Measurements from ENCODE around the gene SNX33. TPM values are rescaled to one million over a fixed set of nuclear protein-coding genes. Genes with fewer than 3 reads are reported as not detected.
"Not testable (repeated sequence)": the region's sequence is repeated elsewhere in the genome, so short reads cannot be mapped to it uniquely, and the experiment has no call there.

The SNX33 gene
- total RNA-seq, 2 experiments from 2014 or later = 0.09 to 0.38 TPM

DNA sequence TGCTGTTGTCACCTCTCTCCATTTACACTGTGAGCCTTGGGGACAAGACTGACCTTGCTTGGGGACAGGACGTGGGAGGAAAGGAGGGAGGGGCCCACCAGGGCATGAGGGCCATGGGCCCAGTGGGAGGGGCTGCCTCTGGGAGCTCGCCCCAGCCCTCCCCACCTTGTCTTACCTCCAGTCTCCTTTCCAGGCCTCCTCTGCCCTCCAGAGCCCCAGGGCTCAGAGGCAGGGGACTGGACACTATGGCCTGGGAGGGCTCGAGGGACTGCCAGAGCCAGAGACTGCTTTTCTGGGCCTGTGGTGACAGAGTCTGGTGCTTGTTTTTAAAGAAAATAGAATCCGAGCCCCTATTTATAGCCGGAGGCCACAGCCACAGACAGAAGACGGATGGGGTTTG, 54.7 kb downstream of the SNX33 start:
- H3K9me2 ChIP-seq (ENCODE audit: insufficient read depth, low read length) = no peaks in the 10 kb centered on the region
- H2AFZ ChIP-seq (ENCODE audit: low read length) = no peak overlapping the region
- BruUV-seq (replicated peaks) = no TSS peak
- no peaks in the 10 kb centered on the region for H3K36me3 ChIP-seq (ENCODE audit: insufficient read depth, low read length)
- H3K9me3 ChIP-seq (ENCODE audit: low read length) = no peaks in the 10 kb centered on the region
- TF ChIP-seq EZH2phosphoT487 (IDR thresholded peaks at IDR 0.05; ENCODE audit: borderline replicate concordance, low read depth, low read length) (no peak), CTCF (conservative IDR thresholded peaks at IDR 0.05; ENCODE audit: low read length) (no peak)
- no peaks in the 10 kb centered on the region for H3K79me2 ChIP-seq (ENCODE audit: insufficient read depth, low read depth, low read length)
- intact Hi-C loops (cut with micrococcal nuclease; ENCODE audit: unreplicated experiment) = no loop called here
- ChIA-PET POLR2A (no interaction called here), CTCF (ENCODE audit: unreplicated experiment) (no interaction called here)
- H3K4me2 ChIP-seq (ENCODE audit: low read length) = no peak overlapping the region
- H3K4me1 ChIP-seq (ENCODE audit: insufficient read depth, low read length, poor library complexity, severe bottlenecking) = peaks cover 8% of the 10 kb centered on the region
- no peak for DNase-seq (ENCODE audit: low spot score)
- no peaks in the 10 kb centered on the region for H4K20me1 ChIP-seq (ENCODE audit: insufficient read depth, low read length)
- H3K27ac ChIP-seq (ENCODE audit: low read depth, low read length, poor library complexity, severe bottlenecking) = no peak overlapping the region
- no peak overlapping the region for H3K4me3 ChIP-seq (ENCODE audit: low read depth, low read length, poor library complexity, severe bottlenecking)

- BruUV-seq (replicated peaks); H3K4me1 ChIP-seq (ENCODE audit: insufficient read depth, low read length, poor library complexity, severe bottlenecking); intact Hi-C loops (cut with micrococcal nuclease; ENCODE audit: unreplicated experiment): not testable (repeated sequence)
Measured at GRCh38 chr15:75703440-75704262, 55.9 kb downstream of the SNX33 start.

DNA sequence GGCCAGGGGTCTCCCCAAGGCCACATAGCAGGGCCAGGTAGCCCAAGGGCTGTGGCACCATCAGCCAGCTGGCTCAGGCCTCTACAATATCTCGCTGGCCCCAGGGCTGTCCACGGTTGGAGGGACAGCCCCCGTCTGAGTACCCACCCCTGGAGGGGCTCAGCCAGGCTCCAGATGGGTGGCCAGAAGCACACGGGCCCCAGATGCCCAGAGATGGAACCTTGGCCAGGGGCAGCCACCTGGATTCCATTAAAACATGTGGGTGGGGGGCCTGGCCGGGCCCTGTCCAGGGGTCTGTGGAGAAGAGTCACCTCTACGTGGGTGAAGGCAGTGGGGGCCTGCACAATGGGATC, 56.5 kb downstream of the SNX33 start:
- peaks cover 8% of the 10 kb centered on the region for H3K4me1 ChIP-seq (ENCODE audit: insufficient read depth, low read length, poor library complexity, severe bottlenecking)
- no peak overlapping the region for H3K4me2 ChIP-seq (ENCODE audit: low read length)
- no peak overlapping the region for H3K4me3 ChIP-seq (ENCODE audit: low read depth, low read length, poor library complexity, severe bottlenecking)
- DNase-seq (ENCODE audit: low spot score) = no peak
- intact Hi-C loops (cut with micrococcal nuclease; ENCODE audit: unreplicated experiment) = no loop called here
- TF ChIP-seq CTCF (conservative IDR thresholded peaks at IDR 0.05; ENCODE audit: low read length) (no peak), EZH2phosphoT487 (IDR thresholded peaks at IDR 0.05; ENCODE audit: borderline replicate concordance, low read depth, low read length) (no peak)
- H3K79me2 ChIP-seq (ENCODE audit: insufficient read depth, low read depth, low read length) = no peaks in the 10 kb centered on the region
- no peaks in the 10 kb centered on the region for H3K9me2 ChIP-seq (ENCODE audit: insufficient read depth, low read length)
- no peaks in the 10 kb centered on the region for H4K20me1 ChIP-seq (ENCODE audit: insufficient read depth, low read length)
- H3K9me3 ChIP-seq (ENCODE audit: low read length) = no peaks in the 10 kb centered on the region
- ChIA-PET POLR2A (no interaction called here), CTCF (ENCODE audit: unreplicated experiment) (no interaction called here)
- H3K36me3 ChIP-seq (ENCODE audit: insufficient read depth, low read length) = no peaks in the 10 kb centered on the region
- no peak overlapping the region for H3K27ac ChIP-seq (ENCODE audit: low read depth, low read length, poor library complexity, severe bottlenecking)
- H2AFZ ChIP-seq (ENCODE audit: low read length) = no peak overlapping the region
- BruUV-seq (replicated peaks) = no TSS peak

More at GRCh38 chr15:75703440-75704262, 55.9 kb downstream of the SNX33 start:
- DNase-seq (ENCODE audit: low spot score); H3K9me3 ChIP-seq (ENCODE audit: low read length); H2AFZ ChIP-seq (ENCODE audit: low read length); H3K4me2 ChIP-seq (ENCODE audit: low read length); POLR2A ChIA-PET; CTCF ChIA-PET (ENCODE audit: unreplicated experiment); H3K36me3 ChIP-seq (ENCODE audit: insufficient read depth, low read length); H3K4me3 ChIP-seq (ENCODE audit: low read depth, low read length, poor library complexity, severe bottlenecking); H4K20me1 ChIP-seq (ENCODE audit: insufficient read depth, low read length); H3K27ac ChIP-seq (ENCODE audit: low read depth, low read length, poor library complexity, severe bottlenecking); H3K79me2 ChIP-seq (ENCODE audit: insufficient read depth, low read depth, low read length); H3K9me2 ChIP-seq (ENCODE audit: insufficient read depth, low read length): not testable (repeated sequence)

All from OCI-LY7 (cell line).